Suprapubic skin (tissue), 4 donors: ENCODE results near the gene CPEB4. TPM values are rescaled to one million over a fixed set of nuclear protein-coding genes. Genes with fewer than 3 reads are reported as not detected.

Source experiments
- DNase-seq, 2 donors: peaks; one replicate each; pipeline ENCODE4 v3.0.0-alpha.2; 2019; ENCODE audit warnings: low spot score in 2 of 2
- H3K27ac ChIP-seq: fragments of 200-600 bp; sonication (generic); one replicate; pipeline ENCODE4 v1.5.1; 2019
- H3K27me3 ChIP-seq: fragments of 200-600 bp; sonication (generic); one replicate; pipeline ENCODE4 v1.5.1; 2019
- H3K36me3 ChIP-seq: fragments of 200-600 bp; sonication (generic); one replicate; pipeline ENCODE4 v1.5.1; 2019
- H3K4me1 ChIP-seq: fragments of 200-600 bp; sonication (generic); one replicate; pipeline ENCODE4 v1.5.1; 2019
- H3K4me3 ChIP-seq: fragments of 200-600 bp; sonication (generic); one replicate; pipeline ENCODE4 v1.5.1; 2019; ENCODE audit warnings: mild to moderate bottlenecking
- H3K9me3 ChIP-seq: fragments of 200-600 bp; sonication (generic); one replicate; pipeline ENCODE4 v1.5.1; 2019
- EP300 ChIP-seq: sonication (generic); formaldehyde crosslinking; IDR thresholded peaks from one replicate; pipeline ENCODE4 v1.6.1; 2017; ENCODE audit warnings: antibody characterized with exemption
- POLR2A ChIP-seq, 2 donors: fragments of 450-650 bp; IDR thresholded peaks; one replicate each; pipeline ENCODE4 v1.6.1; 2017; ENCODE audit warnings: antibody characterized with exemption in 2 of 2, mild to moderate bottlenecking in 2 of 2, moderate library complexity in 2 of 2
- POLR2AphosphoS5 ChIP-seq, 3 donors: sonication (generic); formaldehyde crosslinking; IDR thresholded peaks; one replicate each; pipeline ENCODE4 v1.6.1; 2017; ENCODE audit warnings: antibody characterized with exemption in 3 of 3
- WGBS: methylation state at CpG from one replicate; pipeline ENCODE4 v1.1.5; 2018; 5-methylcytosine and 5-hydroxymethylcytosine counted together
- total RNA-seq, 4 donors: library from RNA; depleted of rRNA; stranded (reverse); fragments of >200 nt; gene quantifications; one replicate each; pipeline ENCODE4 v1.1.0, GENCODE V29; 2016
- TF ChIP-seq, protein P1 (sequence below), 2 donors: fragments of 200-600 bp in 1 of 2; fragments of 450-650 bp in 1 of 2; sonication (generic) in 1 of 2; IDR thresholded peaks; one replicate each; pipeline ENCODE4 v1.5.1; 2016 to 2019; ENCODE audit warnings: antibody characterized with exemption in 2 of 2, mild to moderate bottlenecking in 1 of 2, moderate library complexity in 1 of 2

CPEB4 gene
- total RNA-seq, 4 donors from 2014 or later = 45.2 to 70.7 (median 52.5) TPM

DNA sequence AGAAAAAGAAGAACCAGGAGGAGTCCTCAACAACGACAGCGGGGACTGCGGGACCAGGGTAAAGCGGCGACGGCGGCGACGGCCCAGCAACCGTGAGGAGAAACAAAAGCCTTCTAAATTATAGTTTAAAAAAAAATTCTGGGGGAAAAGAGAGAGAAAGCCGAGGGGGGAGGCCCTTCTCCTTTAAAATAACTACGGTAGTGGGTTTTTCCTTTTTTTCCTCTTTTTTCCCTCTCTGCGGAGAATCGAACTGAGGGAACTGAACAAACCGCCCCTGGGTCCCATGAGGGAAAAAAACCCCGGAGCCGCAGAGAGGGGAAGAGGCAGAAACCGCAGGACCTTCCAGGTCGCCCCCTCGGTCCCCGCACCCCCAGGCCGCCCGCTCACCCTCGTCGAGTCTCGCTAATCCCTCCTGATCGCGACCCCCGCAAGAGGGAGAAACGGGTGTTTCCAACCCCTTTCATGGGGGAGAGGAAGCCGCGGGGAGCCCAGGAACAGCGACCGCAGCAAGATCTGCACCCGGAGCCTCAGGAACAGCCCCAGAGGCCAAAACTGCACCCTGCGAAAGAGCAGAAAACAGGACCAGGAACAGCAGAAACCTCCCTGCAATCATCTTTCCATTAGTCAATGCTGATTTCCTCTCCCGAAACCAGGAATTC, 453 bp downstream of the CPEB4 start:
- Histone ChIP-seq H3K27me3 (no peaks in the 10 kb centered on the region), H3K4me3 (peak overlapping the region; percentile 73), H3K27ac (peak overlapping the region; percentile 87), H3K36me3 (no peaks in the 10 kb centered on the region), H3K9me3 (no peaks in the 10 kb centered on the region), H3K4me1 (peaks cover 78% of the 10 kb centered on the region)
- under 1% methylated on average over 37 of the region's 37 CpGs for WGBS
- DNase-seq = no peak
- TF ChIP-seq EP300 = no peak

DNA sequence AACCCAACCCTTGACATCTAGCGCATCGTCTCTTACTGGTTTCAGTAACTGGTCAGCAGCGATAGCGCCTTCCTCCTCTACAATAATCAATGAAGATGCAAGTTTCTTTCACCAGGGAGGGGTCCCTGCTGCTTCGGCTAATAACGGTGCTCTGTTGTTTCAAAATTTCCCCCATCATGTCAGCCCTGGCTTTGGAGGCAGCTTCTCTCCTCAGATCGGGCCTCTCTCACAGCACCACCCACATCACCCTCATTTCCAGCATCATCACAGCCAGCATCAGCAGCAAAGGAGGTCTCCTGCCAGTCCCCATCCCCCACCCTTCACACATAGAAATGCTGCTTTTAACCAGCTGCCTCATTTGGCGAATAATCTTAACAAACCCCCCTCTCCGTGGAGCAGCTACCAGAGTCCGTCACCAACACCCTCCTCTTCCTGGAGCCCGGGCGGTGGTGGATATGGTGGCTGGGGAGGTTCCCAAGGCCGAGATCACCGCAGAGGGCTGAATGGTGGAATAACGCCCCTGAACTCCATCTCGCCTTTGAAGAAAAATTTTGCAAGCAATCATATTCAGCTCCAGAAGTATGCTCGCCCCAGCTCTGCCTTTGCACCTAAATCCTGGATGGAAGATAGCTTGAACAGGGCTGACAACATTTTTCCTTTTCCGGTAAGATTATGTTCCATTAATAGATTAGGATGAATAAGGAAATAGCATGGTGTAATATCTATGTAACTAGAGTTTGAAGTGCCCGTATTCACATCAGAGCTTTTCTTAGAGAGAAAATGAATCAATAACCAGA, 2.2 kb downstream of the CPEB4 start:
- Histone ChIP-seq H3K27ac (peak overlapping the region; percentile 51), H3K27me3 (no peaks in the 10 kb centered on the region), H3K4me3 (peak overlapping the region; percentile 73), H3K9me3 (no peaks in the 10 kb centered on the region), H3K4me1 (peaks cover 79% of the 10 kb centered on the region), H3K36me3 (no peaks in the 10 kb centered on the region)
- no peak for TF ChIP-seq POLR2A (IDR thresholded peaks at IDR 0.05)
- TF ChIP-seq POLR2AphosphoS5 (IDR thresholded peaks at IDR 0.05) = no peak
- no peak for TF ChIP-seq EP300
- TF ChIP-seq, protein P1, sequence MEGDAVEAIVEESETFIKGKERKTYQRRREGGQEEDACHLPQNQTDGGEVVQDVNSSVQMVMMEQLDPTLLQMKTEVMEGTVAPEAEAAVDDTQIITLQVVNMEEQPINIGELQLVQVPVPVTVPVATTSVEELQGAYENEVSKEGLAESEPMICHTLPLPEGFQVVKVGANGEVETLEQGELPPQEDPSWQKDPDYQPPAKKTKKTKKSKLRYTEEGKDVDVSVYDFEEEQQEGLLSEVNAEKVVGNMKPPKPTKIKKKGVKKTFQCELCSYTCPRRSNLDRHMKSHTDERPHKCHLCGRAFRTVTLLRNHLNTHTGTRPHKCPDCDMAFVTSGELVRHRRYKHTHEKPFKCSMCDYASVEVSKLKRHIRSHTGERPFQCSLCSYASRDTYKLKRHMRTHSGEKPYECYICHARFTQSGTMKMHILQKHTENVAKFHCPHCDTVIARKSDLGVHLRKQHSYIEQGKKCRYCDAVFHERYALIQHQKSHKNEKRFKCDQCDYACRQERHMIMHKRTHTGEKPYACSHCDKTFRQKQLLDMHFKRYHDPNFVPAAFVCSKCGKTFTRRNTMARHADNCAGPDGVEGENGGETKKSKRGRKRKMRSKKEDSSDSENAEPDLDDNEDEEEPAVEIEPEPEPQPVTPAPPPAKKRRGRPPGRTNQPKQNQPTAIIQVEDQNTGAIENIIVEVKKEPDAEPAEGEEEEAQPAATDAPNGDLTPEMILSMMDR (IDR thresholded peaks at IDR 0.05) = no peak
- DNase-seq = no peak
- WGBS = 46% methylated on average over 19 of the region's 19 CpGs

DNA sequence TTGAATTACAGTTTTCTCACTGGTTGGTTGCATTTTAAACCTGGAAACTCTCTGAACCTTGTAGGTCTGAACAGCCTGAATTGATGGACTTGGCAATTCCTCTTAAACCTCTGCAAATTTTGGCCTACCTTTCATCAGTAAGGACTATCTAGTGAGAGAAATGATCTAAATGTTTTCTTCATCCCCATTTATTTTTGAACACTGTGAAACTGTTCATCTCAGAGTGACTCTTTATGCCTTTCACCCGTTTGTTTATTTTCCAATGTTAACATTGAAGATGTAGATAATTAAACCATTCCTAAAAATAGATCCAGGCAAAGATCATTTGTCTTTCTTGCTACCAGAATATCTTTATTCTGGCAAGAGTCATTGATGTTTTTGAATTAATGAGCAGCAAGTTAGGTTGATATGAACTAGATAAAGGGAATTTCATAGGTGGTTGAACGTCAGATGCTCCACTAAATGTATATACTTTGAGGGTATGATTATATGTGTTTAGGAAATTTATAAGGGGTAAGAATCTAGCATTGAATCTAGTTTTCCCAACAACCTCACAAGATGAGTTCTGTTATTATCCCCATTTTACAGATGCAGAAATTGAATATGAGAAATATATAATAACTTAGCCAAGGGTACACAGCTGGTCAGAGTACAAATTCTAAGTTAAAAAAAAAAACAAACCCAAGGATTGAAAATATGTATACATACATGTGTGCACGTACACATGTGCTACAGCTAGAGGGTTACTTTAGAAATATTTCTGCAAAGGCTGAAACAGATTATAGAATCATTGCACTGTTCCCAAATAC, 3.4 kb downstream of the CPEB4 start:
- Histone ChIP-seq H3K4me3 (peak overlapping the region; percentile 73), H3K27ac (peak overlapping the region; percentile 51), H3K4me1 (peaks cover 80% of the 10 kb centered on the region), H3K27me3 (no peaks in the 10 kb centered on the region), H3K9me3 (no peaks in the 10 kb centered on the region), H3K36me3 (no peaks in the 10 kb centered on the region)
- WGBS = 54% methylated on average over 3 of the region's 3 CpGs
- no peak for DNase-seq
- TF ChIP-seq, protein P1 (IDR thresholded peaks at IDR 0.05) = no peak
- TF ChIP-seq POLR2A (IDR thresholded peaks at IDR 0.05) (no peak), EP300 (no peak)

DNA sequence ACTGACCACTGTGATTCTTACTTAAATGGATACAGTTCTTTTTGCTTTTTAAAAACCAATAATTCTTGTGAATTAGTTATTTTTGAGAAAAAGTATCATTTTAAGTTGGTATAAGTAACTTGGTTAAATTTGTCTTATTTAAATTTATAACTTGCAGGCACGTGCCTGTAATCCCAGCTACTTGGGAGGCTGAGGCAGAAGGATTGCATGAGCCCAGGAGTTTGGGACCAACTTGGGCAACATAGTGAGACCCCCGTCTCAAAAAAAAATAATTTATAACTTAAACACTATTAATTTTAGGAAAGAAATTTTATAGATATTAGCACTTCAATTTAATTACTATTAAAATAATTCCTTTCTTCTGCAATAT, 5.0 kb downstream of the CPEB4 start:
- no peaks in the 10 kb centered on the region for H3K36me3 ChIP-seq
- peaks cover 76% of the 10 kb centered on the region for H3K4me1 ChIP-seq
- 75% methylated on average over 2 of the region's 2 CpGs for WGBS
- no peak overlapping the region for H3K27ac ChIP-seq
- DNase-seq = no peak
- no peaks in the 10 kb centered on the region for H3K27me3 ChIP-seq
- no peak for TF ChIP-seq EP300
- TF ChIP-seq POLR2A (IDR thresholded peaks at IDR 0.05) = no peak
- no peak for TF ChIP-seq POLR2AphosphoS5 (IDR thresholded peaks at IDR 0.05)
- TF ChIP-seq, protein P1 (IDR thresholded peaks at IDR 0.05) = no peak
- peak overlapping the region; percentile 73 for H3K4me3 ChIP-seq
- H3K9me3 ChIP-seq = no peaks in the 10 kb centered on the region

DNA sequence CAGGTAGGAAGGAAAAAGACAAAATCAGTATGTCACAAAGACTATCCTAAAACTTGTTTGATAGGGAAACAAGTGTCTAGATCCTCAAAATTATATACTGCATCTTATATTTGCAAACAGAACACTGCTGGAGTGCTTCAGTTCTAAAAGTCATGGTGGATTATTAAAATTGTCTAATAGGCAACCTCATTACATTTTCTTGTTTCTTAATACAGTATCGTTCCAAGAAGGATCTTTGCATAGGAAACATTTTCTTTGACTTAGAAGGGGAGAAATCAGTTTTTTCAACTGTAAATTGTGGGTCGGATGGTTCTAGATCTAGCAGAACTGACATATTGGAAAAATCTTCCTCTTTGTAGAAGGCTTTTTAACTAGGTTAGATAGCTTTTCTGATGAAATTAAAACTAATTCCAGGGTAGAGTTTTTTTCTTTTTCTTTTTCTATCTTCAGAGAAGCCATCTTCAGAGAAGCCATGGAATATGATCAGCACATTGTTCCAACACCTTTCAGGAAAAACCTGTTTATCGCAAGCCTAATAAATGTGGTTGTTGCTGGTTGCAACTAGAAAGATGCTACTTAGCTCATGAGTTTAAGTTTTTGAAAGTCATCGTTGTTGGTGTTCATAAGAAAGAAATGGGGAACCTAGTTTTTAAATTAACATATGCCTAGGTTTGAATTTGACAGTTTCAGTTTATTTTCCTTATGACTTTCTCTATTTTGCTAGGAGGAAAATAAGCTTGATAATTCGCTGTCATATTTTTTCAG, 7.4 kb downstream of the CPEB4 start:
- Histone ChIP-seq H3K4me1 (peaks cover 61% of the 10 kb centered on the region), H3K36me3 (no peaks in the 10 kb centered on the region), H3K4me3 (peak overlapping the region; percentile 2), H3K27ac (peak overlapping the region; percentile 38), H3K27me3 (no peaks in the 10 kb centered on the region), H3K9me3 (no peaks in the 10 kb centered on the region)
- 57% methylated on average over 5 of the region's 5 CpGs for WGBS
- TF ChIP-seq POLR2A (IDR thresholded peaks at IDR 0.05) (no peak), POLR2AphosphoS5 (IDR thresholded peaks at IDR 0.05) (no peak), EP300 (no peak)
- TF ChIP-seq, protein P1 (IDR thresholded peaks at IDR 0.05) = no peak
- DNase-seq = no peak
